ENCODE data around the gene GZMM. TPM values are rescaled to one million over a fixed set of nuclear protein-coding genes. Genes with fewer than 3 reads are reported as not detected.

The GZMM gene
- total RNA-seq, 4 donors from 2014 or later: 0.49 TPM; not detected in 3

- peak overlapping the region; percentile 97 to 100 (median 99) for H3K27ac ChIP-seq
- peak overlapping the region in 1 of 4 donors; percentile 25 for H3K4me3 ChIP-seq
- H3K27me3 ChIP-seq: no peaks in the 10 kb centered on the region
- in situ Hi-C loops (cut with MboI; ENCODE audit: low sequenced_read_pairs in 4 of 4) (no loop called here), intact Hi-C loops (cut with DNase I; ENCODE audit: low total_unique reads) (loop anchor here (10.0 kb wide), 1 partner anchor 638 kb away; no protein-coding TSS in a partner anchor)
- peaks cover 38 to 66% of the 10 kb centered on the region in 2 donors for H3K4me1 ChIP-seq
- ATAC-seq: no peak
- DNase-seq: peak in 1 of 2 donors; percentile 13
- TF ChIP-seq POLR2A (IDR thresholded peaks at IDR 0.05) (no peak), CTCF (IDR thresholded peaks at IDR 0.05 in 4 of 5, conservative IDR thresholded peaks at IDR 0.05 in 1 of 5) (no peak)
- peaks cover 0 to 22% of the 10 kb centered on the region in 2 donors for H3K36me3 ChIP-seq
- no peaks in the 10 kb centered on the region for H3K9me3 ChIP-seq
These were observed 33.0 kb downstream of the GZMM start for GRCh38 chr19:576768-577438.

GRCh38 chr19:577439-578392 is 33.9 kb downstream of the GZMM start:
- DNase-seq (peak in 1 of 2 donors; percentile 22), ATAC-seq (no peak)
- Histone ChIP-seq H3K9me3 (no peaks in the 10 kb centered on the region), H3K4me3 (no peak overlapping the region), H3K36me3 (peaks cover 0 to 31% of the 10 kb centered on the region in 2 donors), H3K4me1 (peaks cover 38 to 65% of the 10 kb centered on the region in 2 donors), H3K27me3 (no peaks in the 10 kb centered on the region), H3K27ac (peak overlapping the region; percentile 97 to 100 (median 99))
- no peak for TF ChIP-seq POLR2A (IDR thresholded peaks at IDR 0.05)
- TF ChIP-seq CTCF (IDR thresholded peaks at IDR 0.05 in 4 of 5, conservative IDR thresholded peaks at IDR 0.05 in 1 of 5): no peak
- intact Hi-C loops (cut with DNase I; ENCODE audit: low total_unique reads): loop anchor here (10.0 kb wide), 1 partner anchor 637 kb away; no protein-coding TSS in a partner anchor
- in situ Hi-C loops (cut with MboI; ENCODE audit: low sequenced_read_pairs in 4 of 4): no loop called here

- in situ Hi-C loops (cut with MboI; ENCODE audit: low sequenced_read_pairs in 4 of 4): no loop called here
- no peak for DNase-seq
- Histone ChIP-seq H3K4me1 (peaks cover 27 to 56% of the 10 kb centered on the region in 2 donors), H3K27ac (peak overlapping the region in 3 of 4 donors; percentile 38 to 97 (median 45)), H3K4me3 (no peak overlapping the region), H3K27me3 (no peaks in the 10 kb centered on the region), H3K9me3 (no peaks in the 10 kb centered on the region), H3K36me3 (peaks cover 0 to 40% of the 10 kb centered on the region in 2 donors)
- no peak for ATAC-seq
- intact Hi-C loops (cut with DNase I; ENCODE audit: low total_unique reads): loop anchor here (10.0 kb wide), 1 partner anchor 636 kb away; no protein-coding TSS in a partner anchor
- TF ChIP-seq POLR2A (IDR thresholded peaks at IDR 0.05): no peak
- no peak for TF ChIP-seq CTCF (IDR thresholded peaks at IDR 0.05 in 4 of 5, conservative IDR thresholded peaks at IDR 0.05 in 1 of 5)
These were observed 35.4 kb downstream of the GZMM start for GRCh38 chr19:579111-579841.

- Histone ChIP-seq H3K36me3 (peaks cover 0 to 40% of the 10 kb centered on the region in 2 donors), H3K27me3 (no peaks in the 10 kb centered on the region), H3K4me1 (peaks cover 22 to 51% of the 10 kb centered on the region in 2 donors), H3K27ac (peak overlapping the region in 3 of 4 donors; percentile 12 to 45 (median 18)), H3K9me3 (no peaks in the 10 kb centered on the region), H3K4me3 (no peak overlapping the region)
- TF ChIP-seq POLR2A (IDR thresholded peaks at IDR 0.05) (no peak), CTCF (IDR thresholded peaks at IDR 0.05 in 4 of 5, conservative IDR thresholded peaks at IDR 0.05 in 1 of 5) (no peak)
- DNase-seq: no peak
- intact Hi-C loops (cut with DNase I; ENCODE audit: low total_unique reads): loop anchor here (5.0 to 10.0 kb wide), 2 partner anchors 438 to 635 kb away; no protein-coding TSS in a partner anchor
- ATAC-seq: no peak
- in situ Hi-C loops (cut with MboI; ENCODE audit: low sequenced_read_pairs in 4 of 4): no loop called here
These were observed 35.9 kb downstream of the GZMM start for GRCh38 chr19:579842-580155.

Data from gastrocnemius medialis (tissue), 4 donors.